Parathyroid adenoma (tissue), 2 donors: ENCODE results near the gene SLC35E4.

Experiments used
- H2AFZ ChIP-seq: fragments of 300-600 bp; sonication (generic); one replicate; pipeline ENCODE4 v1.7.0; 2017; ENCODE audit warnings: antibody characterized with exemption, mild to moderate bottlenecking
- H3K27ac ChIP-seq: fragments of 300-600 bp; sonication (generic); one replicate; pipeline ENCODE4 v1.7.0; 2017
- H3K27me3 ChIP-seq: fragments of 300-600 bp; sonication (generic); one replicate; pipeline ENCODE4 v1.7.0; 2017; ENCODE audit warnings: low read length; ENCODE audit not compliant: control insufficient read depth, insufficient read depth
- H3K36me3 ChIP-seq: fragments of 300-600 bp; sonication (generic); one replicate; pipeline ENCODE4 v1.7.0; 2017; ENCODE audit warnings: low read length; ENCODE audit not compliant: control insufficient read depth, insufficient read depth
- H3K4me1 ChIP-seq: fragments of 300-600 bp; sonication (generic); one replicate; pipeline ENCODE4 v1.7.0; 2017; ENCODE audit warnings: control low read depth
- H3K4me2 ChIP-seq: fragments of 300-600 bp; sonication (generic); one replicate; pipeline ENCODE4 v1.7.0; 2017; ENCODE audit warnings: low read length
- H3K4me3 ChIP-seq: fragments of 300-600 bp; sonication (generic); one replicate; pipeline ENCODE4 v1.7.0; 2017; ENCODE audit warnings: low read depth, low read length
- H3K79me2 ChIP-seq: fragments of 300-600 bp; sonication (generic); one replicate; pipeline ENCODE4 v1.7.0; 2017; ENCODE audit warnings: control low read depth
- H3K9ac ChIP-seq: fragments of 300-600 bp; sonication (generic); one replicate; pipeline ENCODE4 v1.7.0; 2017; ENCODE audit warnings: mild to moderate bottlenecking
- H3K9me3 ChIP-seq: fragments of 300-600 bp; sonication (generic); one replicate; pipeline ENCODE4 v1.7.0; 2017; ENCODE audit warnings: low read length; ENCODE audit not compliant: control insufficient read depth
- TF ChIP-seq, protein P1 (sequence below): fragments of 300-600 bp; sonication (generic); IDR thresholded peaks from one replicate; pipeline ENCODE4 v1.7.0; 2017; ENCODE audit warnings: antibody characterized with exemption, mild to moderate bottlenecking
- donor health status: primary hyperparathyroidism.

Gene SLC35E4

DNA sequence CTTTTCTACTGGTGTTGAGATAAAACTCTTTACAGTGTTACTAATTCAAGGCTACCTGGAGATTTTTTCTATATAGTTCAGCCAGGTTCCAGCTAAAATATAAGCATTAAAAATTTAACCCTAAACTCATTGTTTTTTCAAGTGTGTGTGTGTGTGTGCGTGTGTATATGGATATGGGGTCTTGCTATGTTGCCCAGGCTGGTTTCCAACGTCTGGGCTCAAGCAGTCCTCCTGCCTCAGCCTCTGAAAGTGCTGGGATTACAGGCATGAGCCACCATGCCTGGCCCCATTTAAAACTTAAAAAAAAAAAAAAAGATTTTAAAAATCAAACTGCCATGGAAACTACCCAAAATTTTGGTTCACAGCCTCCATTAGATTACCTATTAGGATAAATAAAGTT, 39.4 kb upstream of the SLC35E4 start:
- peaks cover 3% of the 10 kb centered on the region for H3K79me2 ChIP-seq
- H3K9ac ChIP-seq = no peak overlapping the region
- H3K27ac ChIP-seq = no peak overlapping the region
- no peak overlapping the region for H2AFZ ChIP-seq
- H3K27me3 ChIP-seq = no peaks in the 10 kb centered on the region
- TF ChIP-seq, protein P1, sequence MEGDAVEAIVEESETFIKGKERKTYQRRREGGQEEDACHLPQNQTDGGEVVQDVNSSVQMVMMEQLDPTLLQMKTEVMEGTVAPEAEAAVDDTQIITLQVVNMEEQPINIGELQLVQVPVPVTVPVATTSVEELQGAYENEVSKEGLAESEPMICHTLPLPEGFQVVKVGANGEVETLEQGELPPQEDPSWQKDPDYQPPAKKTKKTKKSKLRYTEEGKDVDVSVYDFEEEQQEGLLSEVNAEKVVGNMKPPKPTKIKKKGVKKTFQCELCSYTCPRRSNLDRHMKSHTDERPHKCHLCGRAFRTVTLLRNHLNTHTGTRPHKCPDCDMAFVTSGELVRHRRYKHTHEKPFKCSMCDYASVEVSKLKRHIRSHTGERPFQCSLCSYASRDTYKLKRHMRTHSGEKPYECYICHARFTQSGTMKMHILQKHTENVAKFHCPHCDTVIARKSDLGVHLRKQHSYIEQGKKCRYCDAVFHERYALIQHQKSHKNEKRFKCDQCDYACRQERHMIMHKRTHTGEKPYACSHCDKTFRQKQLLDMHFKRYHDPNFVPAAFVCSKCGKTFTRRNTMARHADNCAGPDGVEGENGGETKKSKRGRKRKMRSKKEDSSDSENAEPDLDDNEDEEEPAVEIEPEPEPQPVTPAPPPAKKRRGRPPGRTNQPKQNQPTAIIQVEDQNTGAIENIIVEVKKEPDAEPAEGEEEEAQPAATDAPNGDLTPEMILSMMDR = no peak
- H3K4me3 ChIP-seq = no peak overlapping the region
- H3K36me3 ChIP-seq = no peaks in the 10 kb centered on the region
- no peaks in the 10 kb centered on the region for H3K9me3 ChIP-seq
- H3K4me1 ChIP-seq = no peaks in the 10 kb centered on the region
- no peak overlapping the region for H3K4me2 ChIP-seq

DNA sequence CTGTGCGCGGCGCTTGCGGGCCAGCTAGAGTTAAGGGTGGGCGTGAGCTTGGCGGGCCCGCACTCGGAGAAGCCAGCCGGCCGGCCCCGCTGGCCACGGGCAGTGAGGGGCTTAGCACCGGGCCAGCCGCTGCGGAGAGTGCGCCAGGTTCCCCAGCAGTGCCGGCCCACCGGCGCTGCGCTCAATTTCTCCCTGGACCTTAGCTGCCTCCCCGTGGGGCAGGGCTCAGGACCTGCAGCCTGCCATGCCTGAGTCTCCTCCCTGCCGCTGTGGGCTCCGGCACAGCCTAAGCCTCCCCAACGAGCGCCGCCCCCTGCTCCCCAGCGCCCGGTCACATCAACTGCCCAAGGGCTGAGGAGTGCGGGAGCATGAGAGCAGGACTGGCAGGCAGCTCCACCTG, 38.7 kb upstream of the SLC35E4 start:
- no peak overlapping the region for H3K4me3 ChIP-seq

DNA sequence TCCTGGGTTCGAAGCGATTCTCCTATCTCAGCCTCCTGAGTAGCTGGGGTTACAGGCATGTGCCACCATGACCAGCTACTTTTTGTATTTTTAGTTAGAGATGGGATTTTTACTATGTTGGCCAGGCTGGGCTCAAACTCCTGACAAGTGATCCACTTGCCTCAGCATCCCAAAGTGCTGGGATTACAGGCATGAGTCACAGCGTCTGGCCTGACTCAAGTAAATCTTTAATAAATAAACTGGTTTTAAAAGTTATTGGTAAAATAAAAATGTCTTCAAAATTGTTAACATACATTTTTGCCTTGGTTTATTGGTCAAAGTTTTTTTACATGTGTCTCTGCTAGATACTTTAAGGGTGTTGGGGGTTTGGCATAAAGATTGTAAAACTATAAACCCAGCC, 36.6 kb upstream of the SLC35E4 start:
- H3K9me3 ChIP-seq = no peaks in the 10 kb centered on the region
- TF ChIP-seq, protein P1 = no peak
- H3K4me2 ChIP-seq = no peak overlapping the region
- H3K79me2 ChIP-seq = no peaks in the 10 kb centered on the region
- H3K27ac ChIP-seq = no peak overlapping the region
- H3K4me3 ChIP-seq = no peak overlapping the region
- no peaks in the 10 kb centered on the region for H3K4me1 ChIP-seq
- H3K27me3 ChIP-seq = no peaks in the 10 kb centered on the region
- H2AFZ ChIP-seq = no peak overlapping the region
- no peaks in the 10 kb centered on the region for H3K36me3 ChIP-seq
- no peak overlapping the region for H3K9ac ChIP-seq

More for the DNA sequence above, 38.7 kb upstream of the SLC35E4 start:
- no peaks in the 10 kb centered on the region for H3K9me3 ChIP-seq
- H3K36me3 ChIP-seq = no peaks in the 10 kb centered on the region
- TF ChIP-seq, protein P1 = no peak
- no peak overlapping the region for H3K9ac ChIP-seq
- no peak overlapping the region for H3K4me2 ChIP-seq
- no peaks in the 10 kb centered on the region for H3K27me3 ChIP-seq
- H2AFZ ChIP-seq = no peak overlapping the region
- H3K4me1 ChIP-seq = no peaks in the 10 kb centered on the region
- no peaks in the 10 kb centered on the region for H3K79me2 ChIP-seq
- H3K27ac ChIP-seq = no peak overlapping the region

DNA sequence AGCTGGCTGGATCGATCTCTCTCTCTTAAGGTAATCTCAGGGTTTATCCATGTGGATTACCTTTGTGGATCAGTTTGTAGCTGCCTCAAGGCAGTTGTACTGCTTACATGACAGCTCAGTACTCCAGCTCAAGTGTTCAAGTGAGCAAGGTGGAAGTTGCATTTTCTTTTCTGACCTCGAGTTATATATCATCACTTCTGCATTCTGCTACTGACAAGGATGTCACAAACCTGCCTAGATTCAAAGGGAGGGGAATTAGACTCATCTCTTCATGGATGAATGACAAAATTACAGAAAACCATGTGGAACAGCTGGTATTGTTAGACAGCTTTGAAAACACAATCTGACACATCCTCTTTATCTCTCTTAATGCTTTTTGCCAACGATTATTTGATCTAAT, 34.7 kb upstream of the SLC35E4 start:
- Histone ChIP-seq H3K4me1 (no peaks in the 10 kb centered on the region), H3K9me3 (no peaks in the 10 kb centered on the region), H3K27me3 (no peaks in the 10 kb centered on the region), H2AFZ (no peak overlapping the region), H3K79me2 (no peaks in the 10 kb centered on the region), H3K4me3 (no peak overlapping the region), H3K27ac (no peak overlapping the region), H3K36me3 (no peaks in the 10 kb centered on the region), H3K9ac (no peak overlapping the region), H3K4me2 (no peak overlapping the region)
- TF ChIP-seq, protein P1 = no peak

DNA sequence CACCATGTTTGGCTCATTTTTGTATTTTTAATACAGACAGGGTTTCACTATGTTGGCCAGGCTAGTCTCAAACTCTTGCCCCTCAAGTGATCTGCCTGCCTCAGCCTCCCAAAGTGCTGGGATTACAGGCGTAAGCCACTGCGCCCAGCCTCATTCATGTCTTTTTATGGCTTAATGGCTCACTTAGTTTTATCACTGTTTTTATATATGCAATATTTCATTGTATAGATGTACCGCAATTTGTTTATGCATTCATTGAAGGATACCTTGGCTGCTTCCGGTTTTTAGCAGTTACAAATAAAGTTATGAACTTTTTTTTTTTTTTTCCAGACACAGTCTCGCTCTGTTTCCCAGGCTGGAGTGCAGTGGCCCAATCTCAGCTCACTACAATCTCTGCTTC, 34.1 kb upstream of the SLC35E4 start:
- Histone ChIP-seq H3K36me3 (no peaks in the 10 kb centered on the region), H3K4me3 (no peak overlapping the region), H3K9ac (no peak overlapping the region), H3K79me2 (no peaks in the 10 kb centered on the region), H3K27ac (no peak overlapping the region), H2AFZ (no peak overlapping the region), H3K4me2 (no peak overlapping the region), H3K4me1 (peaks cover 3% of the 10 kb centered on the region), H3K27me3 (no peaks in the 10 kb centered on the region), H3K9me3 (no peaks in the 10 kb centered on the region)
- TF ChIP-seq, protein P1 = no peak
